ENCODE results near the gene GFPT2.

DNA sequence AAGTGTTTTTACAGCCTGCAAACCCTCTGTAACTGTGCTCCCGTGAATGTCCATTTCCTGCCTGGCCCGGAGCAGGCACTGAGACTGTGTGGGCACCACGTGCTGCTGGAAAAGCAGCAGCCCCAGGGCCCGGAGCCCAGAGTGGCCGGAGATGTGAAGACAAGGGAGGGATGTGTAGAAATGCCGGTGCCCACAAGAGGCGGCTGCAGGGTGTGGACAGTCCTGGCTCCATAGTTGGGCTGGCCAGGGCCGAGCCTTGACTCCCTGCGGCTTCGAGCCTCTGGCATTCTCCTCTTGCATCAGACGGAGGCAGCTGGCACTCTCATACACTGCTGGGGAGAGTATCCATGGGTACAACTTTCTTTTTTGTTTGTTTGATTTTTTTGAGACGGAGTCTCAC is 13.2 kb upstream of the GFPT2 start:
- TF ChIP-seq POLR2A (IDR thresholded peaks at IDR 0.05) = no peak
- TF ChIP-seq, protein P1, sequence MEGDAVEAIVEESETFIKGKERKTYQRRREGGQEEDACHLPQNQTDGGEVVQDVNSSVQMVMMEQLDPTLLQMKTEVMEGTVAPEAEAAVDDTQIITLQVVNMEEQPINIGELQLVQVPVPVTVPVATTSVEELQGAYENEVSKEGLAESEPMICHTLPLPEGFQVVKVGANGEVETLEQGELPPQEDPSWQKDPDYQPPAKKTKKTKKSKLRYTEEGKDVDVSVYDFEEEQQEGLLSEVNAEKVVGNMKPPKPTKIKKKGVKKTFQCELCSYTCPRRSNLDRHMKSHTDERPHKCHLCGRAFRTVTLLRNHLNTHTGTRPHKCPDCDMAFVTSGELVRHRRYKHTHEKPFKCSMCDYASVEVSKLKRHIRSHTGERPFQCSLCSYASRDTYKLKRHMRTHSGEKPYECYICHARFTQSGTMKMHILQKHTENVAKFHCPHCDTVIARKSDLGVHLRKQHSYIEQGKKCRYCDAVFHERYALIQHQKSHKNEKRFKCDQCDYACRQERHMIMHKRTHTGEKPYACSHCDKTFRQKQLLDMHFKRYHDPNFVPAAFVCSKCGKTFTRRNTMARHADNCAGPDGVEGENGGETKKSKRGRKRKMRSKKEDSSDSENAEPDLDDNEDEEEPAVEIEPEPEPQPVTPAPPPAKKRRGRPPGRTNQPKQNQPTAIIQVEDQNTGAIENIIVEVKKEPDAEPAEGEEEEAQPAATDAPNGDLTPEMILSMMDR (IDR thresholded peaks at IDR 0.05) = no peak
